SW 1271 (cell line): ENCODE results near the gene HOXA4.

Source experiments
- DNase-seq, 2 experiments: peaks; one replicate each; lab custom pipeline; 2025; lab: John Stamatoyannopoulos, UW

The HOXA4 gene

GRCh38 chr7:27093184-27093895, 37.2 kb downstream of the HOXA4 start:
- DNase-seq, result no peak

GRCh38 chr7:27092819-27093110, 37.8 kb downstream of the HOXA4 start:
- no peak for DNase-seq

GRCh38 chr7:27091941-27092818, 38.4 kb downstream of the HOXA4 start:
- DNase-seq, result no peak

- DNase-seq, result no peak
These were observed 39.5 kb downstream of the HOXA4 start for GRCh38 chr7:27091105-27091504.

- no peak for DNase-seq
These were observed 42.3 kb downstream of the HOXA4 start for GRCh38 chr7:27088002-27088922.

GRCh38 chr7:27083646-27084045, 46.9 kb downstream of the HOXA4 start:
- DNase-seq, result no peak

GRCh38 chr7:27082171-27082570, 48.4 kb downstream of the HOXA4 start:
- DNase-seq, result peak in 1 of 2 experiments; percentile 7

GRCh38 chr7:27080844-27081436, 49.6 kb downstream of the HOXA4 start:
- DNase-seq, result peak in 1 of 2 experiments; percentile 22

- no peak for DNase-seq
These were observed 51.2 kb downstream of the HOXA4 start for GRCh38 chr7:27079234-27079975.

GRCh38 chr7:27078616-27079233, 51.8 kb downstream of the HOXA4 start:
- no peak for DNase-seq
